Stromal cell of bone marrow (primary cell): Measurements from ENCODE around the gene MYLK4.

ENCODE experiments used
- DNase-seq: peaks from one replicate; pipeline ENCODE4 v3.0.0-alpha.2; 2012; ENCODE audit warnings: low read depth

Gene MYLK4

GRCh38 chr6:2733324-2733723 is 17.4 kb downstream of the MYLK4 start:
- no peak for DNase-seq

GRCh38 chr6:2732503-2733089 is 18.1 kb downstream of the MYLK4 start:
- no peak for DNase-seq

- DNase-seq: no peak
These were observed 19.3 kb downstream of the MYLK4 start for GRCh38 chr6:2731281-2731909.

GRCh38 chr6:2730353-2731107 is 20.2 kb downstream of the MYLK4 start:
- no peak for DNase-seq

- DNase-seq: no peak
These were observed 20.8 kb downstream of the MYLK4 start for GRCh38 chr6:2729921-2730320.

GRCh38 chr6:2725999-2726567 is 24.6 kb downstream of the MYLK4 start:
- DNase-seq: peak; percentile 37

GRCh38 chr6:2725364-2725988 is 25.2 kb downstream of the MYLK4 start:
- DNase-seq: no peak

GRCh38 chr6:2721219-2721618 is 29.5 kb downstream of the MYLK4 start:
- DNase-seq: no peak

- no peak for DNase-seq
These were observed 31.6 kb downstream of the MYLK4 start for GRCh38 chr6:2719093-2719455.

GRCh38 chr6:2718334-2719092 is 32.2 kb downstream of the MYLK4 start:
- no peak for DNase-seq

- DNase-seq: no peak
These were observed 33.6 kb downstream of the MYLK4 start for GRCh38 chr6:2716936-2717700.

- DNase-seq: no peak
These were observed 35.0 kb downstream of the MYLK4 start for GRCh38 chr6:2715737-2716136.

- DNase-seq: peak; percentile 77
These were observed 36.4 kb downstream of the MYLK4 start for GRCh38 chr6:2714111-2714895.

GRCh38 chr6:2713473-2714110 is 37.1 kb downstream of the MYLK4 start:
- no peak for DNase-seq

- DNase-seq: no peak
These were observed 38.6 kb downstream of the MYLK4 start for GRCh38 chr6:2712102-2712501.

GRCh38 chr6:2710412-2710811 is 40.3 kb downstream of the MYLK4 start:
- DNase-seq: no peak

GRCh38 chr6:2708456-2708855 is 42.3 kb downstream of the MYLK4 start:
- no peak for DNase-seq

GRCh38 chr6:2706558-2706957 is 44.2 kb downstream of the MYLK4 start:
- no peak for DNase-seq

- no peak for DNase-seq
These were observed 45.5 kb downstream of the MYLK4 start for GRCh38 chr6:2705256-2705655.

GRCh38 chr6:2697291-2697690 is 53.4 kb downstream of the MYLK4 start:
- no peak for DNase-seq
